GM23338 (cell line): ENCODE data around the gene NOVA1. TPM values are rescaled to one million over a fixed set of nuclear protein-coding genes. Genes with fewer than 3 reads are reported as not detected.
A peak's percentile ranks its signal among the peaks of the same experiment; 100 is the strongest.

Experiments
- ATAC-seq: fragments of 200-7000 bp; cut with Tn5 transposase; 3 replicates; pipeline ENCODE4 v1.9.1; 2020
- DNase-seq: peaks from one replicate; pipeline ENCODE4 v3.0.0-alpha.2; 2015; ENCODE audit warnings: low spot score
- H2AFZ ChIP-seq: fragments of 200-600 bp; sonication (generic); 2 replicates; pipeline ENCODE4 v1.8.0; 2016; ENCODE audit warnings: antibody characterized with exemption, mild to moderate bottlenecking, moderate library complexity
- H3F3A ChIP-seq: fragments of 200-600 bp; sonication (generic); replicated peaks from 2 replicates; pipeline ENCODE4 v1.8.0; 2017; ENCODE audit warnings: antibody characterized with exemption, mixed run types, low read depth
- H3K27ac ChIP-seq: fragments of 200-600 bp; sonication (generic); 2 replicates; pipeline ENCODE4 v1.6.1; 2016; ENCODE audit warnings: low read depth
- H3K27me3 ChIP-seq: fragments of 200-600 bp; sonication (generic); 2 replicates; pipeline ENCODE4 v1.8.0; 2016; ENCODE audit warnings: mild to moderate bottlenecking, mixed run types, moderate library complexity; ENCODE audit not compliant: insufficient read depth
- H3K36me3 ChIP-seq: fragments of 200-600 bp; sonication (generic); 2 replicates; pipeline ENCODE4 v1.8.0; 2016; ENCODE audit warnings: mild to moderate bottlenecking; ENCODE audit not compliant: insufficient read depth
- H3K4me1 ChIP-seq: fragments of 200-600 bp; sonication (generic); 2 replicates; pipeline ENCODE4 v1.8.0; 2016; ENCODE audit warnings: mild to moderate bottlenecking, moderate library complexity; ENCODE audit not compliant: insufficient read depth
- H3K4me2 ChIP-seq: fragments of 200-600 bp; sonication (generic); 2 replicates; pipeline ENCODE4 v1.7.1; 2017; ENCODE audit warnings: mixed run types
- H3K4me3 ChIP-seq: fragments of 200-600 bp; sonication (generic); 2 replicates; pipeline ENCODE4 v1.6.1; 2016; ENCODE audit warnings: mixed run types
- H3K79me2 ChIP-seq: fragments of 200-600 bp; sonication (generic); replicated peaks from 2 replicates; pipeline ENCODE4 v1.8.0; 2017; ENCODE audit warnings: mild to moderate bottlenecking; ENCODE audit not compliant: insufficient read depth
- H3K9me2 ChIP-seq: fragments of 200-600 bp; sonication (generic); 2 replicates; pipeline ENCODE4 v1.8.0; 2017; ENCODE audit not compliant: insufficient read depth
- H4K20me1 ChIP-seq: fragments of 200-600 bp; sonication (generic); replicated peaks from 2 replicates; pipeline ENCODE4 v1.8.0; 2017; ENCODE audit warnings: mild to moderate bottlenecking; ENCODE audit not compliant: insufficient read depth
- H3K27ac Mint-ChIP-seq: 2 replicates; pipeline ENCODE4 v1.8.0; 2020; ENCODE audit warnings: inconsistent platforms, mild to moderate bottlenecking, moderate library complexity, mixed read lengths
- H3K27me3 Mint-ChIP-seq: 3 replicates; pipeline ENCODE4 v1.8.0; 2022; ENCODE audit warnings: low read depth, mild to moderate bottlenecking, moderate library complexity, mixed read lengths, inconsistent platforms; ENCODE audit not compliant: insufficient read depth, poor library complexity
- H3K36me3 Mint-ChIP-seq: 3 replicates; pipeline ENCODE4 v1.8.0; 2021; ENCODE audit warnings: low read depth, mild to moderate bottlenecking, inconsistent platforms, moderate library complexity, mixed read lengths
- H3K4me1 Mint-ChIP-seq: 3 replicates; pipeline ENCODE4 v1.8.0; 2020; ENCODE audit warnings: mild to moderate bottlenecking, inconsistent platforms, mixed read lengths
- H3K4me3 Mint-ChIP-seq: 3 replicates; pipeline ENCODE4 v1.8.0; 2021; ENCODE audit warnings: moderate library complexity, mild to moderate bottlenecking, inconsistent platforms, mixed read lengths
- H3K9me3 Mint-ChIP-seq: 3 replicates; pipeline ENCODE4 v1.8.0; 2020; ENCODE audit warnings: moderate library complexity, mild to moderate bottlenecking, inconsistent platforms, mixed read lengths
- CREB1 ChIP-seq: fragments of 250-450 bp; sonication (Bioruptor Pico); IDR thresholded peaks from 2 replicates; pipeline ENCODE4 v1.5.0; 2020; ENCODE audit warnings: low read depth, mild to moderate bottlenecking, moderate library complexity
- ETS1 ChIP-seq: IDR thresholded peaks from 2 replicates; pipeline ENCODE4 v1.6.1; 2016; ENCODE audit warnings: antibody characterized with exemption
- EZH2 ChIP-seq: fragments of 200-600 bp; sonication (generic); IDR thresholded peaks from one replicate; pipeline ENCODE4 v1.8.0; 2017; ENCODE audit warnings: antibody characterized with exemption, mild to moderate bottlenecking, low read depth; ENCODE audit not compliant: unreplicated experiment
- POLR2AphosphoS5 ChIP-seq: IDR thresholded peaks from 2 replicates; pipeline ENCODE4 v1.6.1; 2016; ENCODE audit warnings: antibody characterized with exemption, low read depth
- REST ChIP-seq: IDR thresholded peaks from one replicate; pipeline ENCODE4 v1.6.1; 2018; ENCODE audit warnings: antibody characterized with exemption; ENCODE audit not compliant: unreplicated experiment
- STAT1 ChIP-seq: IDR thresholded peaks from one replicate; pipeline ENCODE4 v1.6.1; 2016; ENCODE audit warnings: antibody characterized with exemption; ENCODE audit not compliant: unreplicated experiment
- ZNF114 ChIP-seq: fragments of 250-450 bp; sonication (Bioruptor Pico); IDR thresholded peaks from 2 replicates; pipeline ENCODE4 v1.5.0; 2020; ENCODE audit warnings: mild to moderate bottlenecking, moderate library complexity
- ZNF331 ChIP-seq: fragments of 250-450 bp; sonication (Bioruptor Pico); IDR thresholded peaks from 2 replicates; pipeline ENCODE4 v1.5.0; 2020; ENCODE audit warnings: low read depth, mild to moderate bottlenecking, moderate library complexity
- ZNF462 ChIP-seq: fragments of 250-450 bp; sonication (Bioruptor Pico); IDR thresholded peaks from 2 replicates; pipeline ENCODE4 v1.5.0; 2020; ENCODE audit warnings: mild to moderate bottlenecking, moderate library complexity
- polyA plus RNA-seq: library from polyadenylated mRNA; unstranded; fragments of >200 nt; fragmentation: Nextera tagmentation; extraction: Ambion mirVana; gene quantifications from 2 replicates; pipeline ENCODE4 v1.2.1, GENCODE V29; 2016
- total RNA-seq: library from RNA; depleted of rRNA; stranded (reverse); fragments of >200 nt; shearing (Covaris generic); gene quantifications from 2 replicates; pipeline ENCODE4 v1.2.3, GENCODE V29; 2014

Gene NOVA1
- total and polyA plus RNA-seq, 2 experiments from 2014 or later: 8.1 to 11.6 TPM

- Histone ChIP-seq H3K4me2 (no peak overlapping the region), H4K20me1 (no peaks in the 10 kb centered on the region), H2AFZ (no peak overlapping the region), H3K4me3 (no peak overlapping the region), H3K9me2 (no peaks in the 10 kb centered on the region), H3K36me3 (no peaks in the 10 kb centered on the region), H3K4me1 (no peaks in the 10 kb centered on the region), H3K79me2 (no peaks in the 10 kb centered on the region), H3K27me3 (no peaks in the 10 kb centered on the region), H3K27ac (no peak overlapping the region), H3F3A (no peaks in the 10 kb centered on the region)
- Mint-ChIP-seq H3K36me3 (peaks cover 10% of the 10 kb centered on the region; the same call in 2 of the 3 replicates), H3K27ac (0 out of 2 replicates have a peak overlapping the region, but pooled peaks have one; percentile 32), H3K27me3 (no peaks in the 10 kb centered on the region), H3K4me3 (no peak overlapping the region), H3K4me1 (peaks cover 17% of the 10 kb centered on the region; the same call in 2 of the 3 replicates), H3K9me3 (no peaks in the 10 kb centered on the region; the same call in 1 of the 3 replicates)
- TF ChIP-seq ETS1 (no peak), EZH2 (no peak), CREB1 (CRISPR knock-in tag) (no peak), ZNF114 (CRISPR knock-in tag) (no peak), ZNF331 (no peak), ZNF462 (CRISPR knock-in tag) (no peak), STAT1 (no peak), POLR2AphosphoS5 (no peak), REST (no peak)
- DNase-seq: no peak
- ATAC-seq: no peak
These were observed 97.8 kb downstream of the NOVA1 start for GRCh38 chr14:26500028-26500427.
